Astrocyte of the spinal cord (primary cell): ENCODE results near the gene HTRA1.

Source experiments
- DNase-seq: peaks from one replicate; pipeline ENCODE4 v3.0.0; 2011; ENCODE audit warnings: low read depth, low spot score
- H3K4me3 ChIP-seq: 2 replicates; pipeline ENCODE4 v1.5.1; 2011; ENCODE audit warnings: low read depth, mild to moderate bottlenecking, low read length, moderate library complexity
- CTCF ChIP-seq: IDR thresholded peaks from 2 replicates; pipeline ENCODE4 v1.5.1; 2012; ENCODE audit warnings: low read depth, mild to moderate bottlenecking, low read length, inconsistent platforms
- in situ Hi-C: cut with HindIII; loops from 2 replicates; pipeline ENCODE4 v1.10.0; 2017; ENCODE audit warnings: low sequenced_read_pairs

The HTRA1 gene

GRCh38 chr10:122554131-122555036 lies 93.0 kb downstream of the HTRA1 start:
- no peak overlapping the region for H3K4me3 ChIP-seq
- DNase-seq = no peak
- in situ Hi-C loops = no loop called here
- no peak for TF ChIP-seq CTCF

- TF ChIP-seq CTCF = no peak
- no peak overlapping the region for H3K4me3 ChIP-seq
- in situ Hi-C loops = no loop called here
- DNase-seq = no peak
These were observed 94.1 kb downstream of the HTRA1 start for GRCh38 chr10:122555442-122555841.

- no peak overlapping the region for H3K4me3 ChIP-seq
- TF ChIP-seq CTCF = no peak
- in situ Hi-C loops = no loop called here
- no peak for DNase-seq
These were observed 96.2 kb downstream of the HTRA1 start for GRCh38 chr10:122557516-122557915.

GRCh38 chr10:122558452-122558851 lies 97.1 kb downstream of the HTRA1 start:
- in situ Hi-C loops = no loop called here
- no peak for DNase-seq
- TF ChIP-seq CTCF = no peak

GRCh38 chr10:122559228-122559627 lies 97.9 kb downstream of the HTRA1 start:
- no peak for TF ChIP-seq CTCF
- DNase-seq = no peak
- H3K4me3 ChIP-seq = no peak overlapping the region
- in situ Hi-C loops = no loop called here

More at GRCh38 chr10:122558452-122558851, 97.1 kb downstream of the HTRA1 start:
- H3K4me3 ChIP-seq = no peak overlapping the region

- no peak for TF ChIP-seq CTCF
- no peak within 1 kb of the TSS for H3K4me3 ChIP-seq
- in situ Hi-C loops = no loop called here
- no peak for DNase-seq
These were observed 99.0 kb downstream of the HTRA1 start, which contains the start of gene DMBT1 for GRCh38 chr10:122560279-122560804. Gene DMBT1, plus strand, starts transcription at chr10:122560754. Its CDS starts 17 bp downstream, at chr10:122560771.
